ENCODE measurements around the gene FER1L5.
A peak's percentile ranks its signal among the peaks of the same experiment; 100 is the strongest.

The FER1L5 gene

DNA sequence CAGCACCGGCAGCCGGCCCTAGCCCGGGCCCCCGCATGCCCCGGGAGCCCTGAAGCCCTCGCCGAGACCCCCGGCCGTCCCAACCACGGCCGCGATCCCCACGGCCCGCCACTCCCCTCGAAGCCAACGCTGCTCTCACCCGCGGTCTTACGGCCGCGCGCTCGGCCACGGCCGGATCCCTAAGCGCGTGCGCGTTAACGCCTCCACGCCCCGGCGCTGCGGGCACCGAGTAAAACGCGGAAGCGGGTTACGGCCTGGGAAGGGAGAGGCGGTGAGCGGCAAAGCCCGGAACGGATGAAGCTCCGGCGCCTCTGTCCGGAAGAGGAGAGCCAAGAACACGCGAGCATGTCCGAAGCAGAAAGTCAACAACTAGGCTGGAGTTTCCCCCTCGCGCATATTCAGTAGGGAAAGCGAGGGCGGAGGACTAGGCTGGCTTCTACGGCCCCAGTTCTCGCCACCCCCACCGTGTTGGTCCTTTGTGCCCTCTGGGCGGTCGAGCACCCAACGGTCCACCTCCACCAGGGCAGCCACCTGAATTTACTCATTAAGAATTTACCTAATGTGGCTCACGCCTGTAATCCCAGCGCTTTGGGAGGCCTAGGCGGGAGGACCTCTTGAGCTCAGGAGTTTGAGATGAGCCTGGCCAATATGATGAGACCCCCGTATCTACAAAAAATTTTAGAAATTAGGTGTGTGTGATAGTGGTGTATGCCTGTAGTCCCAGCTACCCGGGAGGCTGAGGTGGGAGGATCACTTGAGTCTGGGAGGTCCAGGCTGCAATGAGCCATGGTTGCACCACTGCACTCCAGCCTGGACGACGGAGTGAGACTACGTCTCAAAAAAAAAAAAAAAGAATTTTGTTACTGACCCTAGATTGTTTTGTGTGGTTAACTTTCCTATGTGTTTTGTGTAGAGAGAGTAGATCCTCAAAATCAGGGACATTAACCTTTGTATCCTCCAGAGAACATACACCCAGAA, 4.1 kb upstream of the FER1L5 start, which contains the start of gene KANSL3:
TSS of gene KANSL3 (minus strand) at position 169 of the 978 bp plus-strand sequence. CDS start 1,177 bp downstream, outside the sequence.
- ChIA-PET POLR2A (interaction anchor here (0.6 to 2.4 kb wide), 20 partner anchors 10 to 248 kb away, joined by 3 to 23 read pairs (median 3); partner anchors contain the start of genes CNNM3 and CNNM4), CTCF (interaction anchor here (0.8 to 1.8 kb wide), 2 partner anchors 10 to 125 kb away, joined by 3 to 4 read pairs; no protein-coding TSS in a partner anchor)
- peak; percentile 89 for DNase-seq (ENCODE audit: extremely low spot score)
- TF ChIP-seq CTBP1 (IDR thresholded peaks at IDR 0.05; ENCODE audit: borderline replicate concordance) = peak; percentile 78
- TF ChIP-seq ARNT (IDR thresholded peaks at IDR 0.05) = peak; percentile 84
- TF ChIP-seq NFRKB (IDR thresholded peaks at IDR 0.05) = no peak
- TF ChIP-seq HDGF (IDR thresholded peaks at IDR 0.05; ENCODE audit: borderline replicate concordance) = no peak
- peak; percentile 81 for TF ChIP-seq TARDBP (IDR thresholded peaks at IDR 0.05)
- no peak for TF ChIP-seq FOXA1 (IDR thresholded peaks at IDR 0.05)
- peak; percentile 94 for TF ChIP-seq FOXM1 (IDR thresholded peaks at IDR 0.05; ENCODE audit: borderline replicate concordance)
- no peak for TF ChIP-seq SUZ12 (IDR thresholded peaks at IDR 0.05)
- TF ChIP-seq L3MBTL2 (conservative IDR thresholded peaks at IDR 0.05) = peak; percentile 87
- TF ChIP-seq, protein P1, sequence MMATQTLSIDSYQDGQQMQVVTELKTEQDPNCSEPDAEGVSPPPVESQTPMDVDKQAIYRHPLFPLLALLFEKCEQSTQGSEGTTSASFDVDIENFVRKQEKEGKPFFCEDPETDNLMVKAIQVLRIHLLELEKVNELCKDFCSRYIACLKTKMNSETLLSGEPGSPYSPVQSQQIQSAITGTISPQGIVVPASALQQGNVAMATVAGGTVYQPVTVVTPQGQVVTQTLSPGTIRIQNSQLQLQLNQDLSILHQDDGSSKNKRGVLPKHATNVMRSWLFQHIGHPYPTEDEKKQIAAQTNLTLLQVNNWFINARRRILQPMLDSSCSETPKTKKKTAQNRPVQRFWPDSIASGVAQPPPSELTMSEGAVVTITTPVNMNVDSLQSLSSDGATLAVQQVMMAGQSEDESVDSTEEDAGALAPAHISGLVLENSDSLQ (IDR thresholded peaks at IDR 0.05) = peak; percentile 46; the same call in 1 of the 2 replicates
- peak; percentile 89 for TF ChIP-seq ELF4 (IDR thresholded peaks at IDR 0.05)

DNA sequence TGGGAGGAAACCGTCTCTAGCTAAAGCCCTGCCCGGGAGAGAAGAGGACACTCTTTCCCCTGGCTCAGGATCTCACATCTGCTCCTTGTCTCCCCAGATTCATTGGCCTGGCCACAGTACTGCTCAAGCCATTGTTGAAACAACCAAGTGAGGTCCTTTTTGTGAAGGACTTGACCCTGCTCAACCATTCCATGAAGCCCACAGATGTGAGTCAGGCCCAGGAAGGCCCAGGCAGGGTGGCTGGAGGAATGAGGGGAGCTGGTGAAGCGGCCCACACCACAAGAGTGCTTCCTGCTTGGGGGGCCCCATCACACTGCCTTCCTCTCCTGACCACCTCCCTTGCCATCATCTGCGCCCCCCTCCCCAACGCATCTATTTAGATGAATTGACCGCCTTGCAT, 5.1 kb downstream of the FER1L5 start:
- TF ChIP-seq FOXK2 (IDR thresholded peaks at IDR 0.05) (no peak), SUZ12 (IDR thresholded peaks at IDR 0.05) (no peak), CTBP1 (IDR thresholded peaks at IDR 0.05; ENCODE audit: borderline replicate concordance) (no peak), ARNT (IDR thresholded peaks at IDR 0.05) (no peak), ZNF384 (IDR thresholded peaks at IDR 0.05) (no peak), SP1 (IDR thresholded peaks at IDR 0.05) (no peak), FOXA1 (IDR thresholded peaks at IDR 0.05) (no peak), ELF4 (IDR thresholded peaks at IDR 0.05) (no peak), HDGF (IDR thresholded peaks at IDR 0.05; ENCODE audit: borderline replicate concordance) (no peak), BHLHE40 (IDR thresholded peaks at IDR 0.05; ENCODE audit: borderline replicate concordance) (no peak), LEF1 (IDR thresholded peaks at IDR 0.05; ENCODE audit: borderline replicate concordance) (no peak), NFRKB (IDR thresholded peaks at IDR 0.05) (no peak), TARDBP (IDR thresholded peaks at IDR 0.05) (no peak), L3MBTL2 (conservative IDR thresholded peaks at IDR 0.05) (no peak), FOXM1 (IDR thresholded peaks at IDR 0.05; ENCODE audit: borderline replicate concordance) (no peak)
- TF ChIP-seq, protein P1 (IDR thresholded peaks at IDR 0.05) = no peak
- ChIA-PET CTCF (no interaction called here), POLR2A (interaction anchor here (4.8 kb wide), 1 partner anchor 10 kb away, joined by 23 read pairs; the partner anchor contains the start of gene KANSL3)
- DNase-seq (ENCODE audit: extremely low spot score) = no peak

DNA sequence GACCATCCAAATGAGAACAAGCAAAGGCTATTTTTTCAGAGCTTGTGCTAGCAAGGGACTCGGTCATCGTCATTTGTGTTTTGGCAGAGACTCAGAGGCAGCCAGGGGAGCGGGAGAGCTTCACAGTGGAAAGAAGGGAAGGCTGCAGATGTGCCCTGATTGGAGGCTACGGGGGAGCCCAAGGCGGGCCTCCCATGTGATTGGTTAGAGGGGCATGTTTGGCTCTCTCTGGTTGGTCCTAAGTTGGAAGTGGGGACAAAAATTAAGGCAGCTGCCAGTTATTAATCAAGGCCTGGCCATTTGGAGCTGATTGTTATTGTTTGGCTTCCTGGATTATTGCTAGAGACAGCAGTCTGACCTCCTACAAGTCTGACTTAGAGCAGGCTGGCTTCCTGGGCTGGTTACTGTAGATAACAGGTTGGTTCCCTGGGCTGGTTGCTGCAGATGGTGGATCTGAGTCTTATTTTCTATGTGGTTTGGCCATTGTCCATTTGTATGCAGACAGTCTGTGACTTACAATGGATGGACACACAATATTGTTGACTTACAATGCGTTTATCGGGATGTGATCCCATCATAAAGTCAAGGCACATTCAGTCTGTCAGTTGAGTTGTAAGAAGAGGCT, 5.9 kb downstream of the FER1L5 start:
- POLR2A ChIA-PET = interaction anchor here (4.8 kb wide), 1 partner anchor 10 kb away, joined by 23 read pairs; the partner anchor contains the start of gene KANSL3

GRCh38 chr2:96649342-96649741, 6.8 kb downstream of the FER1L5 start:
- POLR2A ChIA-PET = interaction anchor here (4.8 kb wide), 1 partner anchor 11 kb away, joined by 23 read pairs; the partner anchor contains the start of gene KANSL3
- no peak for TF ChIP-seq TARDBP (IDR thresholded peaks at IDR 0.05)
- TF ChIP-seq, protein P1 (IDR thresholded peaks at IDR 0.05) = no peak
- no peak for TF ChIP-seq FOXA1 (IDR thresholded peaks at IDR 0.05)
- no peak for TF ChIP-seq SP1 (IDR thresholded peaks at IDR 0.05)
- TF ChIP-seq ZNF384 (IDR thresholded peaks at IDR 0.05) = no peak
- TF ChIP-seq L3MBTL2 (conservative IDR thresholded peaks at IDR 0.05) = no peak
- no peak for TF ChIP-seq BHLHE40 (IDR thresholded peaks at IDR 0.05; ENCODE audit: borderline replicate concordance)
- TF ChIP-seq NFRKB (IDR thresholded peaks at IDR 0.05) = no peak
- TF ChIP-seq CTBP1 (IDR thresholded peaks at IDR 0.05; ENCODE audit: borderline replicate concordance) = no peak
- no peak for TF ChIP-seq LEF1 (IDR thresholded peaks at IDR 0.05; ENCODE audit: borderline replicate concordance)
- TF ChIP-seq ELF4 (IDR thresholded peaks at IDR 0.05) = no peak
- TF ChIP-seq ARNT (IDR thresholded peaks at IDR 0.05) = no peak
- no peak for TF ChIP-seq SUZ12 (IDR thresholded peaks at IDR 0.05)
- TF ChIP-seq FOXM1 (IDR thresholded peaks at IDR 0.05; ENCODE audit: borderline replicate concordance) = no peak
- TF ChIP-seq FOXK2 (IDR thresholded peaks at IDR 0.05) = no peak
- TF ChIP-seq HDGF (IDR thresholded peaks at IDR 0.05; ENCODE audit: borderline replicate concordance) = no peak
- CTCF ChIA-PET = no interaction called here
- no peak for DNase-seq (ENCODE audit: extremely low spot score)

More for the DNA sequence above, 5.9 kb downstream of the FER1L5 start:
- TF ChIP-seq SUZ12 (IDR thresholded peaks at IDR 0.05) = no peak
- TF ChIP-seq FOXA1 (IDR thresholded peaks at IDR 0.05) = no peak
- no peak for TF ChIP-seq SP1 (IDR thresholded peaks at IDR 0.05)
- TF ChIP-seq FOXK2 (IDR thresholded peaks at IDR 0.05) = no peak
- TF ChIP-seq ELF4 (IDR thresholded peaks at IDR 0.05) = no peak
- no peak for TF ChIP-seq NFRKB (IDR thresholded peaks at IDR 0.05)
- TF ChIP-seq, protein P1 (IDR thresholded peaks at IDR 0.05) = no peak
- TF ChIP-seq CTBP1 (IDR thresholded peaks at IDR 0.05; ENCODE audit: borderline replicate concordance) = no peak
- no peak for TF ChIP-seq TARDBP (IDR thresholded peaks at IDR 0.05)
- no peak for TF ChIP-seq BHLHE40 (IDR thresholded peaks at IDR 0.05; ENCODE audit: borderline replicate concordance)
- TF ChIP-seq ZNF384 (IDR thresholded peaks at IDR 0.05) = no peak
- TF ChIP-seq FOXM1 (IDR thresholded peaks at IDR 0.05; ENCODE audit: borderline replicate concordance) = no peak
- TF ChIP-seq L3MBTL2 (conservative IDR thresholded peaks at IDR 0.05) = no peak
- TF ChIP-seq LEF1 (IDR thresholded peaks at IDR 0.05; ENCODE audit: borderline replicate concordance) = no peak
- no peak for TF ChIP-seq ARNT (IDR thresholded peaks at IDR 0.05)
- no peak for TF ChIP-seq HDGF (IDR thresholded peaks at IDR 0.05; ENCODE audit: borderline replicate concordance)
- DNase-seq (ENCODE audit: extremely low spot score) = no peak
- CTCF ChIA-PET = no interaction called here

Measured in HEK293T (cell line).